SH-SY5Y (cell line): ENCODE data around the gene LOXL3.

Experiments
- GATA2 ChIP-seq: IDR thresholded peaks from 2 replicates; pipeline ENCODE4 v1.6.1; 2011; ENCODE audit warnings: mild to moderate bottlenecking, low read depth, low read length
- GATA3 ChIP-seq: IDR thresholded peaks from 2 replicates; pipeline ENCODE4 v1.6.1; 2011; ENCODE audit warnings: low read depth, mild to moderate bottlenecking, low read length, moderate library complexity

DNA sequence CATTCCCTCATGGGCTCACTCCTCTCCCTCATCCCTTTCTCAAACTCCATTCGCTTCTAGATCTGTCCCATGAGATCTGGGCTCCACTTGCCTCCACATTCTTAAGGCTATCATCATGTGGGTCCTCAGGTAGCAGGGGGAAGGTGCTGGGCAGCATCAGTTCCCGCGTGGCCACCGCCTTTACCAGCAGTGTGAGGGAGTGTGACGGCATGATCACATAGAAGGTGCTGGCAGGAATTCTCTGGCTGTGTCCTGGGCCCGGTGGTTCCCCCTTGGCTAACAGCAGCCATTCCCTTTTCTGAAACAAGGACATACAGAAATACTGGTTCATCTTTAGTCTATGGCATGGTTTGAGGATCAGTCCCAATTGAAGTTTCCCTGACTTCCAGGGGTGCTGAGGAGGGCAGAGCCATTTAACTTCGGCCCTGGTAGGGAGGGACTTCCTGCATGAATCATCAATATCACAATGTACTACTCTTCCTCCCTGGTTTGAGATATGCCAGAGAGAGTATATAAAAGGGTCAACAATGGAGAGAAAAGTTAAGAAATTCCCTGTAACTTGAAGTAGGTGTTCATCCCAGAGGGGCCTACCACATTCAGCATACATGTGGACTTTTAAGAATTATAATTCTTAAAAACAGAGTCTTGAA, 8.5 kb upstream of the LOXL3 start:
- no peak for TF ChIP-seq GATA2
- no peak for TF ChIP-seq GATA3
